ENCODE measurements around the gene PIP5K1B.

- no peak for TF ChIP-seq ZNF274 (IDR thresholded peaks at IDR 0.05; ENCODE audit: low read depth, low read length)
- no peak for TF ChIP-seq YY1 (IDR thresholded peaks at IDR 0.05; ENCODE audit: insufficient read depth, insufficient read length)
These were observed 7.2 kb upstream of the PIP5K1B start for GRCh38 chr9:68697851-68698250.

Measured in NT2/D1 (cell line).